Measurements from ENCODE around the gene SOX10. TPM values are rescaled to one million over a fixed set of nuclear protein-coding genes. Genes with fewer than 3 reads are reported as not detected.

SOX10 gene
- total and polyA plus RNA-seq, 2 donors (not counting 1 experiment from before 2014, with no cell fraction given), result not detected

DNA sequence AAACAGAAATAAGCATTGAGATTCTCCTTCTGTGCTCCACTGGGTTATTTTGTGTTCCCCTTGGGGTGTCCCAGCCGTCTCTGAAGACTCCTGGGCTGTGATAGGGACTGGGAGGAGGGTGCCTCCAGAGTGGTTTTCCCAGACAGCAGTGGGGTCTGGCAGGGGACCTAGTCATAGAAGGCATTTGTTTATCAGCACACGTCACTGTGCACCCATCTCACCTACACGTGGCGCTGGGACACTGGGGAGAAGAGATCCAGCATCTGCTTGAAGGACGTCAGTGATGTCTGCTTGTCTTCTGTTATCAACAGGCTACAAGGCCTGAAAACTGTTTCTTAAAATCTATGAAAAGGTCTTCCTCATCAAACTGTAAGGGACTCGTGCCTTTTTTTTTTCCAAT, 38.7 kb upstream of the SOX10 start:
- CTCF ChIA-PET, result interaction anchor here (0.6 kb wide), 1 partner anchor 11 kb away, joined by 4 read pairs; no protein-coding TSS in a partner anchor
- Histone ChIP-seq H3K79me2 (ENCODE audit: control insufficient read depth, insufficient read depth, low read length) (no peaks in the 10 kb centered on the region), H4K20me1 (ENCODE audit: control insufficient read depth, insufficient read depth, low read length, poor library complexity, severe bottlenecking) (no peaks in the 10 kb centered on the region), H3K4me3 (ENCODE audit: control extremely low read depth in 1 of 5, extremely low read depth in 1 of 5, insufficient read depth in 1 of 5, low read depth in 2 of 5, low read length in 4 of 5) (no peak overlapping the region), H3K27me3 (replicated peaks in 1 of 4; ENCODE audit: control extremely low read depth in 1 of 4, control insufficient read depth in 3 of 4, insufficient read depth in 4 of 4, low read length in 3 of 4) (no peaks in the 10 kb centered on the region), H3K27ac (ENCODE audit: low read length in 2 of 2) (no peak overlapping the region), H3K36me3 (replicated peaks in 1 of 2; ENCODE audit: control extremely low read depth in 1 of 2, control insufficient read depth in 1 of 2, extremely low read depth in 1 of 2, insufficient read depth in 2 of 2, low read length in 1 of 2) (no peaks in the 10 kb centered on the region), H3K4me2 (replicated peaks; ENCODE audit: low read depth, low read length, poor library complexity, severe bottlenecking) (no peak overlapping the region), H2AFZ (ENCODE audit: insufficient read depth, low read depth, low read length, poor library complexity, severe bottlenecking) (no peak overlapping the region), H3K4me1 (ENCODE audit: control insufficient read depth in 2 of 2, insufficient read depth in 2 of 2, low read length in 2 of 2) (no peaks in the 10 kb centered on the region), H3K9ac (ENCODE audit: low read length) (no peak overlapping the region), H3K9me3 (ENCODE audit: control extremely low read depth in 1 of 3, control insufficient read depth in 2 of 3, insufficient read depth in 1 of 3, low read length in 2 of 3) (no peaks in the 10 kb centered on the region)
- no peak for DNase-seq
- TF ChIP-seq, protein P1, sequence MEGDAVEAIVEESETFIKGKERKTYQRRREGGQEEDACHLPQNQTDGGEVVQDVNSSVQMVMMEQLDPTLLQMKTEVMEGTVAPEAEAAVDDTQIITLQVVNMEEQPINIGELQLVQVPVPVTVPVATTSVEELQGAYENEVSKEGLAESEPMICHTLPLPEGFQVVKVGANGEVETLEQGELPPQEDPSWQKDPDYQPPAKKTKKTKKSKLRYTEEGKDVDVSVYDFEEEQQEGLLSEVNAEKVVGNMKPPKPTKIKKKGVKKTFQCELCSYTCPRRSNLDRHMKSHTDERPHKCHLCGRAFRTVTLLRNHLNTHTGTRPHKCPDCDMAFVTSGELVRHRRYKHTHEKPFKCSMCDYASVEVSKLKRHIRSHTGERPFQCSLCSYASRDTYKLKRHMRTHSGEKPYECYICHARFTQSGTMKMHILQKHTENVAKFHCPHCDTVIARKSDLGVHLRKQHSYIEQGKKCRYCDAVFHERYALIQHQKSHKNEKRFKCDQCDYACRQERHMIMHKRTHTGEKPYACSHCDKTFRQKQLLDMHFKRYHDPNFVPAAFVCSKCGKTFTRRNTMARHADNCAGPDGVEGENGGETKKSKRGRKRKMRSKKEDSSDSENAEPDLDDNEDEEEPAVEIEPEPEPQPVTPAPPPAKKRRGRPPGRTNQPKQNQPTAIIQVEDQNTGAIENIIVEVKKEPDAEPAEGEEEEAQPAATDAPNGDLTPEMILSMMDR (IDR thresholded peaks at IDR 0.05), result no peak
- TF ChIP-seq EZH2 (IDR thresholded peaks at IDR 0.05; ENCODE audit: borderline replicate concordance, insufficient read depth, low read depth, low read length, poor library complexity, severe bottlenecking), result no peak
- Mint-ChIP-seq H3K4me3 (no peak overlapping the region), H3K27ac (no peak overlapping the region), H3K4me1 (no peaks in the 10 kb centered on the region), H3K27me3 (peaks cover 8% of the 10 kb centered on the region), H3K9me3 (ENCODE audit: insufficient read depth) (no peaks in the 10 kb centered on the region)
- intact Hi-C loops (cut with micrococcal nuclease), result no loop called here
- POLR2A ChIA-PET, result no interaction called here
- ATAC-seq (ENCODE audit: low read depth), result no peak
- 91% methylated on average over 5 of the region's 6 CpGs for WGBS (ENCODE audit: insufficient coverage)

DNA sequence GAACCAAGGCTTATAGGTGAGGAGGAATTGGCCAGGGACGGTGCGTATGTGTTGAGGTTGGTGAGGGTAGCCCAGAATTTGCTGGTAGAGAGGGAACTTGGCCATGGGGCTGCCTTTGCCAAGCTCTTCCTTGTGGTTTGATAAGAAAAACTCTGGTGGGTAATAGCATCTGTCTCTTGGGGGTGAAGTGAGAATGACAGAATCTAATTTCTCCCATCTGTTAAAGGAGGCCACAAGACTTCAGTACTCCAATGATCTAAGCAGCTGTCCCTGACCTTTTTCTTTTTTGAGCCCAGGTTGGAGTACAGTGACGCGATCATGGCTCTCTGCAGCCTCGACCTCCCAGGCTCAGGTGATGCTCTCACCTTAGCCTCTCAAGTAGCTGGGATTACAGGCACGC, 36.9 kb upstream of the SOX10 start:
- Histone ChIP-seq H2AFZ (ENCODE audit: insufficient read depth, low read depth, low read length, poor library complexity, severe bottlenecking) (no peak overlapping the region), H3K79me2 (ENCODE audit: control insufficient read depth, insufficient read depth, low read length) (no peaks in the 10 kb centered on the region), H3K4me2 (replicated peaks; ENCODE audit: low read depth, low read length, poor library complexity, severe bottlenecking) (no peak overlapping the region), H3K9ac (ENCODE audit: low read length) (no peak overlapping the region), H3K9me3 (ENCODE audit: control extremely low read depth in 1 of 3, control insufficient read depth in 2 of 3, insufficient read depth in 1 of 3, low read length in 2 of 3) (no peaks in the 10 kb centered on the region), H3K4me1 (ENCODE audit: control insufficient read depth in 2 of 2, insufficient read depth in 2 of 2, low read length in 2 of 2) (no peaks in the 10 kb centered on the region), H3K27me3 (replicated peaks in 1 of 4; ENCODE audit: control extremely low read depth in 1 of 4, control insufficient read depth in 3 of 4, insufficient read depth in 4 of 4, low read length in 3 of 4) (peaks cover 0 to under 1% (median 0%) of the 10 kb centered on the region in 4 experiments), H3K4me3 (ENCODE audit: control extremely low read depth in 1 of 5, extremely low read depth in 1 of 5, insufficient read depth in 1 of 5, low read depth in 2 of 5, low read length in 4 of 5) (no peak overlapping the region), H3K27ac (ENCODE audit: low read length in 2 of 2) (no peak overlapping the region), H4K20me1 (ENCODE audit: control insufficient read depth, insufficient read depth, low read length, poor library complexity, severe bottlenecking) (no peaks in the 10 kb centered on the region), H3K36me3 (replicated peaks in 1 of 2; ENCODE audit: control extremely low read depth in 1 of 2, control insufficient read depth in 1 of 2, extremely low read depth in 1 of 2, insufficient read depth in 2 of 2, low read length in 1 of 2) (no peaks in the 10 kb centered on the region)
- DNase-seq (no peak), ATAC-seq (ENCODE audit: low read depth) (no peak)
- peaks cover 8% of the 10 kb centered on the region for H3K27me3 Mint-ChIP-seq
- H3K9me3 Mint-ChIP-seq (ENCODE audit: insufficient read depth), result no peaks in the 10 kb centered on the region
- CTCF ChIA-PET, result no interaction called here
- H3K4me1 Mint-ChIP-seq, result no peaks in the 10 kb centered on the region
- POLR2A ChIA-PET, result no interaction called here
- H3K27ac Mint-ChIP-seq, result no peak overlapping the region
- intact Hi-C loops (cut with micrococcal nuclease), result no loop called here
- 90% methylated on average over 4 of the region's 6 CpGs for WGBS (ENCODE audit: insufficient coverage)
- H3K4me3 Mint-ChIP-seq, result no peak overlapping the region
- TF ChIP-seq, protein P1 (IDR thresholded peaks at IDR 0.05), result no peak
- no peak for TF ChIP-seq EZH2 (IDR thresholded peaks at IDR 0.05; ENCODE audit: borderline replicate concordance, insufficient read depth, low read depth, low read length, poor library complexity, severe bottlenecking)
